ENCODE data around the gene ATP5ME. TPM values are rescaled to one million over a fixed set of nuclear protein-coding genes. Genes with fewer than 3 reads are reported as not detected.

Gene ATP5ME
- total RNA-seq, 4 donors from 2014 or later: 123 to 273 (median 193) TPM

- TF ChIP-seq CTCF (IDR thresholded peaks at IDR 0.05; ENCODE audit: low read depth): no peak
These were observed 20.8 kb downstream of the ATP5ME start for GRCh38 chr4:653080-653821.

- TF ChIP-seq CTCF (IDR thresholded peaks at IDR 0.05; ENCODE audit: low read depth): no peak
These were observed 22.0 kb downstream of the ATP5ME start for GRCh38 chr4:651884-652642.

- no peak for TF ChIP-seq CTCF (IDR thresholded peaks at IDR 0.05; ENCODE audit: low read depth)
These were observed 22.9 kb downstream of the ATP5ME start for GRCh38 chr4:650951-651883.

GRCh38 chr4:650461-650860 is 23.6 kb downstream of the ATP5ME start:
- TF ChIP-seq CTCF (IDR thresholded peaks at IDR 0.05; ENCODE audit: low read depth): no peak

- no peak for TF ChIP-seq CTCF (IDR thresholded peaks at IDR 0.05; ENCODE audit: low read depth)
These were observed 24.2 kb downstream of the ATP5ME start for GRCh38 chr4:649751-650310.

GRCh38 chr4:649293-649625 is 24.8 kb downstream of the ATP5ME start:
- no peak for TF ChIP-seq CTCF (IDR thresholded peaks at IDR 0.05; ENCODE audit: low read depth)

Measured in subcutaneous adipose tissue (tissue), 4 donors.